SJCRH30 (cell line): ENCODE results near the gene ACER3. TPM values are rescaled to one million over a fixed set of nuclear protein-coding genes. Genes with fewer than 3 reads are reported as not detected.
"Not testable (repeated sequence)": the region's sequence is repeated elsewhere in the genome, so short reads cannot be mapped to it uniquely, and the experiment has no call there.

ENCODE experiments used
- DNase-seq, 2 experiments: peaks; one replicate each; pipeline ENCODE4 v3.0.0-alpha.2; 2015 to 2020
- H3K27ac ChIP-seq: fragments of 250-450 bp; sonication (Bioruptor Pico); 2 replicates; pipeline ENCODE4 v1.5.1; 2020; ENCODE audit warnings: mild to moderate bottlenecking, moderate library complexity
- H3K27me3 ChIP-seq: fragments of 250-450 bp; sonication (Bioruptor Pico); 2 replicates; pipeline ENCODE4 v1.5.1; 2020; ENCODE audit warnings: mild to moderate bottlenecking, moderate library complexity
- H3K36me3 ChIP-seq: fragments of 250-450 bp; sonication (Bioruptor Pico); 2 replicates; pipeline ENCODE4 v1.5.1; 2020; ENCODE audit warnings: mild to moderate bottlenecking, moderate library complexity
- H3K4me1 ChIP-seq: fragments of 250-450 bp; sonication (Bioruptor Pico); 2 replicates; pipeline ENCODE4 v1.5.1; 2020; ENCODE audit warnings: mild to moderate bottlenecking, moderate library complexity
- H3K4me3 ChIP-seq: fragments of 250-450 bp; sonication (Bioruptor Pico); 2 replicates; pipeline ENCODE4 v1.5.1; 2020; ENCODE audit warnings: mild to moderate bottlenecking, moderate library complexity
- H3K9me3 ChIP-seq: fragments of 250-450 bp; sonication (Bioruptor Pico); replicated peaks from 2 replicates; pipeline ENCODE4 v1.5.1; 2020; ENCODE audit warnings: mild to moderate bottlenecking, moderate library complexity
- total RNA-seq: library from RNA; depleted of rRNA; stranded (reverse); fragments of >200 nt; shearing (Covaris generic); gene quantifications from 2 replicates; pipeline ENCODE4 v1.2.3, GENCODE V29; 2014

Gene ACER3
- total RNA-seq, 1 experiment from 2014 or later, result 22.1 TPM

DNA sequence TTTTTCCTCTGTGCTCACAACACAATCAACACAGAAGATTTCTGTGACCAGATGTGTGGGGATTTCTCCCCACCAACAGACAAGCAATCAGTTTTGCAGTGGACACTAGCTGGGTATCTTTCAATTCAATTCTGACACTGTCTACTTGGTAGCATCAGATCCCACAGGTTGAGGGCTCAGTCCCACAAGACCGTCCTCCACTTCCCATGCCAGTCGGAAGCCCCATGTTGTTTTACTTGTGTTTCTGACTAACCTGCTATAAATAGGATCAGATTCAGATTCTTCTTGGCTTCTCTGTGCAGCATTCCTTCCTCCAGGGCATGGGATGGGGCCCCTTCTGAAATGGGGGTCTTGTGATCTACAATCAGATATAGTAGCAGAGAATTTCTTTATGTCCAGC is 19.6 kb downstream of the ACER3 start:
- Histone ChIP-seq H3K27ac (no peak overlapping the region), H3K4me3 (no peak overlapping the region), H3K9me3 (no peaks in the 10 kb centered on the region), H3K4me1 (no peaks in the 10 kb centered on the region), H3K27me3 (no peaks in the 10 kb centered on the region), H3K36me3 (no peaks in the 10 kb centered on the region)
- no peak for DNase-seq

DNA sequence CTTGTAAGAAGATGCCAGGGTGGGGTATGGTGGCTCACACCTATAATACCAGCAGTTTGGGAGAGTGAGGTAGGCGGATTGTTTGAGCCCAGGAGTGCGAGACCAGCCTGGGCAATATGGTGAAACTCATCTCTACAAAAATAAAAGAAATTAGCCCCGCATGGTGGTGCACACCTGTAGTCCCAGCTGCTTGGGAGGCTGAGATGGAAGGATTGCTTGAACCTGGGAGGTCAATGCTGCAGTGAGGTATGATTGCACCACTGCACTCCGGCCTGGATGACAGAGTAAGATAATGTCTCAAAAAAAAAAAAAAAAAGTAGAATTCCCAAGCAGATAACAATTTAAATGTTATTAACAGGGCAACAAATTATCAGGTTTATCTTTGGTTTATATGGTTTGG is 20.2 kb downstream of the ACER3 start:
- no peak overlapping the region for H3K4me3 ChIP-seq
- H3K27me3 ChIP-seq, result no peaks in the 10 kb centered on the region
- DNase-seq, result no peak
- no peak overlapping the region for H3K27ac ChIP-seq
- H3K9me3 ChIP-seq, result no peaks in the 10 kb centered on the region
- no peaks in the 10 kb centered on the region for H3K36me3 ChIP-seq
- no peaks in the 10 kb centered on the region for H3K4me1 ChIP-seq

DNA sequence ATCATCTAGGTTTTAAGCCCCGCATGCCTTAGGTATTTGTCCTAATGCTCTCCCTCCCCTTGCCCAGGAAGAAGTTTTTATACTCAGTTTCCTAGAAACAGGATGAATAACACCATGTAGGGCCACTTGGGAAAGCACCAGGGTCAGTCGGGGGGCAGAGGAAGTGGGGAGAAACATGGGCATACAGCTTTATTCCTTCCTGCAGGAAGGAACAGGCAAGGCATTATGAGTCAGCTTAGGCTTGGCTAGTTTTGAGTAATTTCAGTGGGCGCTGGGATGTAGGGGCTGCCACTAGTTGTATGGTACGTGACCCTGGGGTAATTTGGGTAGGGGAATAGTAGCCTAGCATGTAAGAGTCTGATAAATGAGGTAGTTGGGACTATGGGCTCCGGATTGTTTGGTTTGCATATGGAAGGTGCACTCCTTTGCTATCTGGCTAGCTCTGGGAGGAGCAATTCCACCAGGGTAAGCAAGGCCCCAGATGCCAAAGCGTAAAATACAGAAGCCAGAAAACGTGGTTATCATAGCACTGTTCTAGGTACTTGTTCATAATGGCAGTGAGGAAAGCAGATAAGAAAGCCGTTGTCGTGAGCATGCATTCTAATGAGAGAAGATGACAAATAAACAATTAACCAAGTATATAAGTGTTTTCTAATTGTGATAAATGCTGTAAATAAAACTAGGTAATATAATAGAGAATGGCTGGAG is 24.8 kb downstream of the ACER3 start:
- DNase-seq, result no peak
- no peaks in the 10 kb centered on the region for H3K27me3 ChIP-seq
- no peaks in the 10 kb centered on the region for H3K4me1 ChIP-seq
- no peaks in the 10 kb centered on the region for H3K9me3 ChIP-seq
- H3K27ac ChIP-seq, result no peak overlapping the region
- H3K4me3 ChIP-seq, result no peak overlapping the region
- no peaks in the 10 kb centered on the region for H3K36me3 ChIP-seq

DNA sequence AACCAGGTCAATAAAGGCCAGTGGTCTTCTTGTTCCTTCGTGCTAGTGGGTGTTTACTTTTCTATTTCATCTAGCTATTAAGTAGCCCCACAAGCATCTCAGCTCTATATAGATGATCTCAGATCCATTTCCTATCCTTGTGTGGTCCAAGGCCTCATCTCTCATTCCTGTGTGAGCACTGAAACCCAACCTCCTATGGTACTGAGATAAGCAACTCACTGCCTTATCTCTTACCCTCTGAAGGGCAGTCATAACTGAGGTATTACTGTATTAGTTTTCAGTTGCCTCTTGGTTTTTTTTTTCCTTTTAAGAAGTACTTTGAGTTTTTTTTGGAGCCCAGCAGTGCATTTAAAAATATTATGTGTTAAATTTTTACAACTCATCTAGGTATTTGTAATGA is 28.3 kb downstream of the ACER3 start:
- H3K4me3 ChIP-seq, result no peak overlapping the region
- H3K36me3 ChIP-seq, result no peaks in the 10 kb centered on the region
- peak in 1 of 2 experiments; percentile 9 for DNase-seq
- H3K4me1 ChIP-seq, result no peaks in the 10 kb centered on the region
- H3K27me3 ChIP-seq, result no peaks in the 10 kb centered on the region
- no peak overlapping the region for H3K27ac ChIP-seq
- H3K9me3 ChIP-seq, result no peaks in the 10 kb centered on the region

DNA sequence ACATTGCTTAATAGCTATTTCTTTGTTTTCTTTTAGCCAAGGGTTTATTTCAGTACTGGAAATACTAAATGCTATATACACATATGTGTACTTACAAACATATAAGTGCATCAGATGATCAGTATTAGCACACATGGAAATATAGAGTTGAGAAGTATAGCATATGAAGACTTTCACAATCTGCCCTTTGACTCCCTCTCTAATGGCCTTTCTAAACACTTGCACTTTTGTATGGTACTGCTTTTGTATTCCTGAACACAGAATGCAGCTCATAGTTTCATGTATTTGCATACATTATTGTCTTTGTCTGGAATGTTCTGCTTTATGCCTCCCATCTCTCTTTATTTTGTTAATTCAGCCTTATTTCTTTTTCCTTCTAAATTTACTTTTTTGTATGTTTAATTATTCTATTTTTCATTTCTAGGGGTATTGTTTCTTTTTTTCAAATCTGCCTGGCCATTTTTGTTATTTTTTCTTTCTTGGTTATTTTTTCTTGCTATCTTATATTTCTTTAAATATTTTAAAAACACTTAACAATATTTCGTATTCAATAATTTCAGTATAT is 28.8 kb downstream of the ACER3 start:
- Histone ChIP-seq H3K27ac (no peak overlapping the region), H3K36me3 (no peaks in the 10 kb centered on the region), H3K27me3 (no peaks in the 10 kb centered on the region), H3K9me3 (no peaks in the 10 kb centered on the region), H3K4me3 (no peak overlapping the region), H3K4me1 (no peaks in the 10 kb centered on the region)
- DNase-seq, result no peak

DNA sequence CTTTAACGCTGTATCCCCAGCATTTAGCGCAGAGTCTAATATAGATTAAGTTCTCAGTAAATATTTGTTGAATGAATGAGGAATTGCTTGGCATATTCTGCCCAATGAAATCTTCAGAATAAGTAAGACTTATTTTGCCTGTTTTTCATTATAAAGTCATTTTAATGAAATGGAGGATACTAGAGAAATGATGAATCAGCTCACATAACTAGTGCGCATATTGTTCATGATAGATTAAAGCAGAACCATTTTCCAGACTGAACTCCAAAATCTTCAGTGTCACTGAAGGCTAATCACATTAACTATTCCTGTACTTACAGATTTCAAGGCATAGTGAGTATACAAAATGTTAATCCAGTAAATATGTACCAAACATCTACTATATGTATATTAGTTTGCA is 29.6 kb downstream of the ACER3 start:
- no peak overlapping the region for H3K4me3 ChIP-seq
- DNase-seq, result no peak
- H3K27me3 ChIP-seq, result no peaks in the 10 kb centered on the region
- no peak overlapping the region for H3K27ac ChIP-seq
- no peaks in the 10 kb centered on the region for H3K4me1 ChIP-seq
- H3K9me3 ChIP-seq, result no peaks in the 10 kb centered on the region
- H3K36me3 ChIP-seq, result no peaks in the 10 kb centered on the region

DNA sequence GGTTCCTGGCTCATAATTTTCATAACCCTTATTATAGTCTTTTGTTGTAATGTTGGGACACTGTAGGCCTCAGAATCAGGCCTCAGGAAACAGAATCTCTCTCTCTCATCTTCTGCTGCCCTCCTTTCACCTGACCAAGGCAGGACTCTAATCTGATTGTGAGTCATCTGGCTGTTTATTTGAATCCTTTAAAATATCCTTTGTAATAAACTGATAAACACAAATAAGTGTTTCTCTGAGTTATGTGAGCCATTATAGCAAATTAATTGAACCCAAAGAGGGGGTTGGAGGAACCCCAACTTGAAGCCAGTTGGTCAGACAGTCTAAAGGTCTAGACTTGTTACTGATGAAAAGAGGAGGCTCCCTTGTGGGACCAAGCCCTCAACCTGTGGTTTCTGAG is 30.6 kb downstream of the ACER3 start:
- Histone ChIP-seq H3K4me1 (no peaks in the 10 kb centered on the region), H3K27ac (no peak overlapping the region), H3K9me3 (no peaks in the 10 kb centered on the region), H3K4me3 (no peak overlapping the region), H3K36me3 (no peaks in the 10 kb centered on the region), H3K27me3 (no peaks in the 10 kb centered on the region)
- no peak for DNase-seq

DNA sequence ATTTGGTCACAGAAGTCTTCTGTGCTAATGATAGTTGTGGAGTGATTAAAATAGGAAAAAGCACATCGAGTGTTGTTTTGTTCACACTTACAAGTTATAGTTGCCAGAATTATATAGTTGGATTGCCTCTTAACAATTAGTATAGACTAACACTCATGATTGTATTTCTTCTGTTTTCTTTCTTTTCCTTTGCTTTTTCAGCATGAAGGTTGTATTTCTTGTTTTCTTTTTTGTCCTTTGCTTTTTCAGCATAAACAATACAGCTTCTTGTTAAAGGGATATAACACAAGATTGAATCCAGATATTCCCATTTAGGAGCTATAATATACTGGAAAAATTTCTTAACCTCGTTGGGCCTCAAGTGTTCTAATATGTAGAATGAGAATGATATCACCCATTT is 31.1 kb downstream of the ACER3 start:
- no peaks in the 10 kb centered on the region for H3K9me3 ChIP-seq
- H3K27me3 ChIP-seq, result no peaks in the 10 kb centered on the region
- H3K27ac ChIP-seq, result no peak overlapping the region
- DNase-seq, result no peak
- H3K4me3 ChIP-seq, result no peak overlapping the region
- no peaks in the 10 kb centered on the region for H3K4me1 ChIP-seq
- H3K36me3 ChIP-seq, result no peaks in the 10 kb centered on the region

DNA sequence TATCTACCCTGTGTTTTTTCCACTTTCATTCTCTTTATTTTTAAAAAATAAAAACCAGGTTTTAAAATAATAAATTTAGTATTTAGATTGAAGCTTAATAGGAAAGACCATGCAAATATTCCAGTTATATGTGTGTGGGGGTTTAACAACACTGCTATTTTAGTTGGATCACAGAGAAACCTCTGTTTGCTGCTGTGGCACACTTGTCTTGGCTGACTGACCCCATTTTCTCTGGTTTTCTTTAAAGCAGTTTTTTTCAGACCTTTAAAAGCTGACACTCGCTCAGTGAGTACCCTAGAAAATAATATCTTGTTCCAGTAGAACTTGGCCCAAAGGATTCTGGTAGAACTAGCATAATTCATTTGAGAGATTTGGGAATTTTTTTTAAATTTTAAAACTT is 31.6 kb downstream of the ACER3 start:
- DNase-seq, result peak in 1 of 2 experiments; percentile 17
- H3K27ac ChIP-seq, result no peak overlapping the region
- no peaks in the 10 kb centered on the region for H3K27me3 ChIP-seq
- no peaks in the 10 kb centered on the region for H3K4me1 ChIP-seq
- H3K36me3 ChIP-seq, result no peaks in the 10 kb centered on the region
- H3K4me3 ChIP-seq, result no peak overlapping the region
- no peaks in the 10 kb centered on the region; the same call in 1 of the 2 replicates for H3K9me3 ChIP-seq

DNA sequence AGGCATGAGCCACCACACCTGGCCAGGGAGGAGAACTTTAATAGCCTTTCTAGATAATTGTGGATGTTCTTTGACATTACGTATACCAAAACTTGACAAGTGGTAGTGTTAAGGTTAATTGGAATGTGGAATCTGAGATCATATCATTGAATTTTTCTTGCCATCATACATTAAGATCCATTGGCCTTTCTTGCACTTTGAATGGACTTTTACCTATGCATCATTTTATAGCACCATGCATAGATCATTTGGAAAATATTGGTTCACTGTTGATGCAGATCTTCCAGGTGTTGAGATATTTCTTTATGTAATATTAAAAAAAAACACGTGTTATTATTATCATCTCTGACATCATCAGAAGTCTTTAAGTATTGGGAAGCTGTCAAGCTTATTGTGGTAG is 36.5 kb downstream of the ACER3 start:
- Histone ChIP-seq H3K27me3 (no peaks in the 10 kb centered on the region), H3K36me3 (no peaks in the 10 kb centered on the region), H3K27ac (no peak overlapping the region), H3K9me3 (no peaks in the 10 kb centered on the region; the same call in 1 of the 2 replicates), H3K4me1 (no peaks in the 10 kb centered on the region), H3K4me3 (no peak overlapping the region)
- DNase-seq, result no peak

DNA sequence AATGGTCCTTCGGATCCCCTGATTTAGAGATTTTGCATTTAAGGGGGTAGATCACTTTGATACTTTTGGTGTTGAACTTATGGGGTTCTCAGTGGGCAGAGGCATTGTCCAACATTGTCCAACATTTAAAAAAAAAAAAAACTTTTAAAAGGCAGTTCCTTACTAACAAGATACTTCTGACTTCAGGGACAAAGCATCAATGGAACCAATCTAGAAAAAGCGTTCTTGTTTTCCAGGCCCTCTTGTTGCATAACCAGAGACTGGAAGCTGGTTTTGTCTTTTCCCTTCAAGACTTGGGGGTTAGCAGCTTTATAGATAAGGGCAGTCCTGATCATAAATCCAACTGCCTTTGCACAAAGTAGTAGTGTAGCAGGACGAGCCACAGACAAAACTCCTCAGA is 40.4 kb downstream of the ACER3 start:
- Histone ChIP-seq H3K27me3 (no peaks in the 10 kb centered on the region), H3K4me3 (no peak overlapping the region), H3K9me3 (no peaks in the 10 kb centered on the region; the same call in 1 of the 2 replicates), H3K36me3 (no peaks in the 10 kb centered on the region), H3K4me1 (no peaks in the 10 kb centered on the region), H3K27ac (no peak overlapping the region)
- no peak for DNase-seq

DNA sequence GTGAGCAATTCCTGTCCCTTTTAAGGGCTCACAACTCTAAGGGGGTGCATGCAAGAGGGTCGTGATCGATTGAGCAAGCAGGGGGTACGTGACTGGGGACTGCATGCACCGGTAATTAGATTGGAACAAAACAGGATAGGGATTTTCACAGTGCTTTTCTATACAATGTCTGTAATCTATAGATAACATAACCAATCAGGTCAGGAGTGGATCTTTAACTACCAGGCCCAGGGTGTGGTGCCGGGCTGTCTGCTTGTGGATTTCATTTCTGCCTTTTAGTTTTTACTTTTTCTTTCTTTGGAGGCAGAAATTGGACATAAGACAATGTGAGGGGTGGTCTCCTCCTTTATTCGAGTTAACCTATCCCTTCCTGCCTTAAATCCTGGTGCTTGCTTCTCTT is 40.9 kb downstream of the ACER3 start:
- DNase-seq, H3K36me3 ChIP-seq, H3K9me3 ChIP-seq, H3K27me3 ChIP-seq, H3K4me3 ChIP-seq, H3K4me1 ChIP-seq, H3K27ac ChIP-seq: not testable (repeated sequence)

DNA sequence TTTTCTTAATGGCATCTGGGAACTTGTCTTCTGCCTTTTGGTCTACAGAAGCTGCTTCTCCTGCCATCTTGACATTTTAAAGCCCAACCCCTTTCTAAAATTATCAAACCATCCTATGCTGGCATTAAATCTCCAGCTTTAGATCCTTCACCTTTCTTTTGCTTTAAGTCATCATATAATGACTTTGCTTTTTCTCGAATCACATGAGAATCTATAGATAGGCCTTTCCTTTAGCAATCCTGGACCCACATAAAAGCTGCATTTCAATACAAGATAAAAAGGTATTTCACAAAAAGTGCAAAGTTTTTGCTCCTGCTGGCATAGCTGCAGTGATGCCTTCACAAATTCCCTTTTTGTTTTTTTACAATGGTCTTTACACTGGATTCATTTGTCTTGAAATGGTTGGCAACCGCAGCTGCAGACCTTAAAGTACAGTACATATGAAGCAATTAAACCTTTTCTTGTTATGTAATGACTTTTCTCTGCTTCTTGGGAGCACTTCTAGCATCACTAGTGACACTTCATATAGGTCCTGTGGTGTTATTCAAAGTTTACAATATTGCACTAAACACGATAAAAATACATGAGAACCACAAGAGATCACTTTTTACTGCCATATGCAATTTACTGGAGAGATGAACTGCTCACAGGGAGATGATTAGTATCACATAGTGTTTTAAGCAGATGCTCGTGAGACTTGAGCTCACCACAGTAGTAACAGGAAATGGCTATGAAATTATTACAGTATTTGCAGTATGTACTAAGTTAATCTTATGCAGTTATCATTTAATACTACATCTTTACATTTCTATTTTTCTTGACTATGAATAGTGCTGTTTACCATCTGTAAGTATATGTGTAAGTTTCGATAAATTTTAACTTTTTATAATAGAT is 41.6 kb downstream of the ACER3 start:
- Histone ChIP-seq H3K36me3 (no peaks in the 10 kb centered on the region), H3K27ac (no peak overlapping the region), H3K4me1 (no peaks in the 10 kb centered on the region), H3K4me3 (no peak overlapping the region), H3K9me3 (no peaks in the 10 kb centered on the region; the same call in 1 of the 2 replicates), H3K27me3 (no peaks in the 10 kb centered on the region)
- no peak for DNase-seq

DNA sequence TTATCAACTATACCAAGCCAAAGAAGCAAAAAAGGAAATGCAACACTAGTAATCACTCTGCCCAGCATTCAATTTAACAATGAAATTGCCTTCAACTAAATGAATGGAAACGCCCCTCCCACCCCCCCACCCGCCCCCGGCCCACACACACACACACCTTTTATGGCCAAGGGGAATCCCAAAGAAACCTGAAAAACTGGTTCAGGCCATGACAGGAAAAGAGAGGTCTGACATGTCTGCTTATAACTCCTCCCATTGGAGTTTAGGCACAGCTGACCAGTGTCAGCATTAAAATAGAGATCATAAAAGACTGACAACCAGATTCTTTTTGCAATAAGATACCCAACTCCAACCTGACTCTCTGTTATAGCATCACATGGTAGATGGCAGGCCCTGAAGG is 42.6 kb downstream of the ACER3 start:
- Histone ChIP-seq H3K27me3 (no peaks in the 10 kb centered on the region), H3K36me3 (no peaks in the 10 kb centered on the region), H3K4me3 (no peak overlapping the region), H3K4me1 (no peaks in the 10 kb centered on the region), H3K27ac (no peak overlapping the region), H3K9me3 (no peaks in the 10 kb centered on the region)
- DNase-seq, result no peak

DNA sequence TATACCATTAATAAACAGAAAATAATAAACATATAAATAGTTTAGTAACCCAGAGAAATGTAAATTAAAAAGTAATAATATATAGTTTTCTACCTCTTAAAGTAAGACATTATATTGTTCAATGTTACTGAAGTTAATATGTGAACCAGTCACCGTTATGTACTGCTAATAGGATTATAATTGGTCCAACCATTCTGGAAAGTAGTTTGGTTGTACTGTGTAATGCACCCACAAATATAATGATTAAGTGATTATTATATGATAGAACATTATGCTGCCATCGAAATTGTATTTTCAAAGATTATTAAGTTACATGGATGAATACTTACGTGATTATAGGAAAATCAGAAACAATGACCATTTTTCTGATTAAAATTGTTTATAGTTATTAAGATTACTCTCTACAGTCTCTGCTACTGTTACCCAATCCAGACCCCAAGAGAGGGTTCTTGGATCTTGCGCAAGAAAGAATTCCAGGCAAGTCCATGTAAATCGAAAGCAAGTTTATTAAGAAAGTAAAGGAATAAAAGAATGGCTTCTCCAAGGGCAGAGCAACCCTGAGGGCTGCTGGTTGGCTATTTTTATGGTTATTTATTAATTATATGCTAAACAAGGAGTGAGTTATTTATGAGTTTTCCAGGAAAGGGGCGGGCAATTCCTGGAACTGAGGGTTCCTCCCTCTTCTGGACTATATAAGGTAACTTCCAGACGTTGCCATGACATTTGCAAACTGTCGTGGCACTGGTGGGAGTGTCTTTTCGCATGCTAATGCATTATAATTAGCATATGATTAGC is 50.1 kb downstream of the ACER3 start:
- Histone ChIP-seq H3K4me1 (no peaks in the 10 kb centered on the region), H3K4me3 (no peak overlapping the region), H3K27me3 (no peaks in the 10 kb centered on the region), H3K27ac (no peak overlapping the region), H3K9me3 (no peaks in the 10 kb centered on the region), H3K36me3 (no peaks in the 10 kb centered on the region)
- no peak for DNase-seq
